Stomach smooth muscle (tissue), 2 donors: ENCODE data around the gene MLXIP.

Experiments
- H3K27ac ChIP-seq: one replicate; pipeline ENCODE4 v1.7.0; 2013; ENCODE audit warnings: mild to moderate bottlenecking, low read length, inconsistent platforms
- H3K27me3 ChIP-seq, 2 donors: one replicate each; pipeline ENCODE4 v1.7.0; 2013; ENCODE audit warnings: low read length in 2 of 2; ENCODE audit not compliant: insufficient read depth in 2 of 2, control insufficient read depth in 1 of 2
- H3K36me3 ChIP-seq, 2 donors: one replicate each; pipeline ENCODE4 v1.7.0; 2013; ENCODE audit warnings: low read length in 2 of 2; ENCODE audit not compliant: control insufficient read depth in 2 of 2, insufficient read depth in 2 of 2
- H3K4me1 ChIP-seq: one replicate; pipeline ENCODE4 v1.7.0; 2013; ENCODE audit warnings: low read length; ENCODE audit not compliant: control insufficient read depth, insufficient read depth
- H3K4me3 ChIP-seq, 2 donors: one replicate each; pipeline ENCODE4 v1.7.0; 2013; ENCODE audit warnings: low read length in 2 of 2
- H3K9ac ChIP-seq, 2 donors: one replicate each; pipeline ENCODE4 v1.7.0; 2013; ENCODE audit warnings: low read length in 2 of 2, mild to moderate bottlenecking in 1 of 2
- H3K9me3 ChIP-seq, 2 donors: one replicate each; pipeline ENCODE4 v1.7.0; 2013; ENCODE audit warnings: low read length in 2 of 2; ENCODE audit not compliant: control insufficient read depth in 2 of 2
- donor health status: healthy.
- donor health status: Pancreatic carcinoma.

The MLXIP gene

GRCh38 chr12:122155705-122156104 lies 77.1 kb downstream of the MLXIP start:
- Histone ChIP-seq H3K27me3 (no peaks in the 10 kb centered on the region), H3K36me3 (no peaks in the 10 kb centered on the region), H3K4me1 (no peaks in the 10 kb centered on the region), H3K9ac (no peak overlapping the region), H3K4me3 (no peak overlapping the region), H3K27ac (no peak overlapping the region), H3K9me3 (no peaks in the 10 kb centered on the region)

- no peaks in the 10 kb centered on the region for H3K27me3 ChIP-seq
- H3K27ac ChIP-seq, result no peak overlapping the region
- no peak overlapping the region for H3K4me3 ChIP-seq
- H3K9ac ChIP-seq, result no peak overlapping the region
- H3K4me1 ChIP-seq, result no peaks in the 10 kb centered on the region
- no peaks in the 10 kb centered on the region for H3K9me3 ChIP-seq
- no peaks in the 10 kb centered on the region for H3K36me3 ChIP-seq
These were observed 80.2 kb downstream of the MLXIP start for GRCh38 chr12:122158700-122159285.

- no peaks in the 10 kb centered on the region for H3K36me3 ChIP-seq
- H3K4me3 ChIP-seq, result no peak overlapping the region
- no peaks in the 10 kb centered on the region for H3K27me3 ChIP-seq
- no peaks in the 10 kb centered on the region for H3K4me1 ChIP-seq
- H3K9me3 ChIP-seq, result no peaks in the 10 kb centered on the region
- H3K9ac ChIP-seq, result no peak overlapping the region
- no peak overlapping the region for H3K27ac ChIP-seq
These were observed 81.3 kb downstream of the MLXIP start for GRCh38 chr12:122159882-122160281.

DNA sequence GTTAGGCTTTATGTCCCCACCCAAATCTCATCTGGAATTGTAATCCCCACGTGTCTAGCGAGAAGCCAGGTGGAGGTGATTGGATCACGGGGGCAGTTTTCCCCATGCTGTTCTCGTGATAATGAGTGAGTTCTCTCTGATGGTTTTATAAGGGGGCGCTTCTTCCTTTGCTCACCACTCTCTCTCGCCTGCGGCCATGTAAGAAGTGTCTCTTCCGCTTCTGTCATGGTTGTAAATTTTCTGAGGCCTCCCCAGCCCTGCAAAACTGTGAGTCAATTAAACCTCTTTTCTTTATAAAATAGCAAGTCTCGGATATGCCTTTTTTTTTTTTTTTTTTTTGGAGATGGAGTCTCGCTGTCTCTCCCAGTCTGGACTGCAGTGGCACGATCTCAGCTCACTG lies 82.2 kb downstream of the MLXIP start:
- Histone ChIP-seq H3K36me3 (no peaks in the 10 kb centered on the region), H3K4me1 (no peaks in the 10 kb centered on the region), H3K9ac (no peak overlapping the region), H3K9me3 (no peaks in the 10 kb centered on the region), H3K4me3 (no peak overlapping the region), H3K27me3 (peaks cover 0 to 4% of the 10 kb centered on the region in 2 donors), H3K27ac (no peak overlapping the region)

DNA sequence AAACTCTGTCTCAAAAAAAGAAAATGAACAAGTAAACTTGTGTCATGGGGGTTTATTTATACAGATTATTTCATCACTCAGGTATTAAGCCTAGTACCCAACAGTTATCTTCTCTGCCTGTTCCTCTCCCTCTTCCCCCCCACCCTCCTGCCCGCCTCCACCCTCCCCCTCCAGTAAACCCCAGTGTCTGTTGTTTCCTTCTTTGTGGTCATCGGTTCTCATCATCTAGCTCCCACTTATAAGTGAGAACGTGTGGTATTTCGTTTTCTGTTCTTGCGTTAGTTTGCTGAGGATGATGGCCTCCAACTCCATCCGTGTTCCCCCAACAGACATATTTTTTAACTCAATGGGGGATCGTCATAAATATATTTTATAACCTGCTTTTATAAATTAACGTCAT lies 83.1 kb downstream of the MLXIP start:
- Histone ChIP-seq H3K36me3 (no peaks in the 10 kb centered on the region), H3K27me3 (peaks cover 0 to 4% of the 10 kb centered on the region in 2 donors), H3K9me3 (no peaks in the 10 kb centered on the region), H3K27ac (no peak overlapping the region), H3K9ac (no peak overlapping the region), H3K4me1 (no peaks in the 10 kb centered on the region), H3K4me3 (no peak overlapping the region)

DNA sequence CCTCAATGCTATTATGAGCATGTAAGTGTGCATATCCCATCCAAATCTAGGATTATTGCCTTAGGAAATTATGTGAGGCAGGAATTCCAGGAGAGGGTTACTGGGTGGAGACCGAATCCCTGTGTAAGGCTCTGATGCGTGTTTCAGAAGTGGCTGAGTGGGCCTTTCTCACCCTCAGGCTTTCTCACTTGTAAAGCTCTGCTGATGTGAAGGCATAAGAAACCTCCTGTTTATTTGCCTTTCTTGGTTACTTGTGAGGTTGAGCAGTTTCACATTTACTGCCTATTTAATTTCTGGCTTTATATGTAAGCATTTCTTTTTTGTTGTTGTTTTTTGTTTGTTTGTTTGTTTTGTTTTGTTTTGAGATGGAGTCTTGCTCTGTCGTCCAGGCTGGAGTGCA lies 84.4 kb downstream of the MLXIP start:
- Histone ChIP-seq H3K4me1 (no peaks in the 10 kb centered on the region), H3K27me3 (peaks cover 2 to 4% of the 10 kb centered on the region in 2 donors), H3K27ac (no peak overlapping the region), H3K36me3 (no peaks in the 10 kb centered on the region), H3K9me3 (no peaks in the 10 kb centered on the region), H3K4me3 (no peak overlapping the region), H3K9ac (no peak overlapping the region)

- peaks cover 3 to 4% of the 10 kb centered on the region in 2 donors for H3K27me3 ChIP-seq
- no peaks in the 10 kb centered on the region for H3K4me1 ChIP-seq
- no peak overlapping the region for H3K4me3 ChIP-seq
- no peak overlapping the region for H3K27ac ChIP-seq
- no peak overlapping the region for H3K9ac ChIP-seq
- H3K36me3 ChIP-seq, result no peaks in the 10 kb centered on the region
- no peaks in the 10 kb centered on the region for H3K9me3 ChIP-seq
These were observed 88.1 kb downstream of the MLXIP start for GRCh38 chr12:122166422-122167349.

GRCh38 chr12:122167356-122167925 lies 88.9 kb downstream of the MLXIP start:
- Histone ChIP-seq H3K4me3 (no peak overlapping the region), H3K36me3 (no peaks in the 10 kb centered on the region), H3K9ac (no peak overlapping the region), H3K27me3 (peaks cover 3 to 4% of the 10 kb centered on the region in 2 donors), H3K4me1 (no peaks in the 10 kb centered on the region), H3K9me3 (no peaks in the 10 kb centered on the region), H3K27ac (no peak overlapping the region)

- no peak overlapping the region for H3K4me3 ChIP-seq
- H3K9ac ChIP-seq, result no peak overlapping the region
- peaks cover 4 to 7% of the 10 kb centered on the region in 2 donors for H3K27me3 ChIP-seq
- H3K9me3 ChIP-seq, result no peaks in the 10 kb centered on the region
- no peaks in the 10 kb centered on the region for H3K36me3 ChIP-seq
- no peak overlapping the region for H3K27ac ChIP-seq
- H3K4me1 ChIP-seq, result no peaks in the 10 kb centered on the region
These were observed 89.9 kb downstream of the MLXIP start for GRCh38 chr12:122168492-122168891.

DNA sequence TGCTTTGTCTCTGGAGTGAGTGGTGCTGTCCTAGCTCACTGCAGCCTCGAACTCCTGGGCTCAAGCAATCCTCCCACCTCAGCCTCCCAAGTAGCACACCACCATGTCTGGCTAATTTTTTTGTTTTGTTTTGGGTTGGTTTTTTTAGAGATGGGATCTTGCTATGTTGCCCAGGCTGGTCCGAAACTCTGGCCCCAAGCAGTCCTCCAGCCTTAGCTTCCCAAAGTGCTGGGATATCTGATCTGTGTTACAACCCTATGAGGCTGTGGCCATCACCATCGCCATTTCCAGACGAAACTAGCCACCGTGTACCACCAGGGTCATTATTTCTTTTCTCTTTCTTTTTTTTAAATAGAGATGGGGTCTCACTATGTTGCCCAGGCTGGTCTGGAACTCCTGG lies 92.8 kb downstream of the MLXIP start:
- Histone ChIP-seq H3K27me3 (peaks cover 0 to 7% of the 10 kb centered on the region in 2 donors), H3K9me3 (no peaks in the 10 kb centered on the region), H3K27ac (no peak overlapping the region), H3K4me1 (no peaks in the 10 kb centered on the region), H3K9ac (no peak overlapping the region), H3K36me3 (no peaks in the 10 kb centered on the region), H3K4me3 (no peak overlapping the region)
